Sigmoid colon (tissue), 4 donors: ENCODE measurements around the gene ZBTB4.

Experiments used
- EP300 ChIP-seq, 4 donors: sonication (generic); formaldehyde crosslinking; IDR thresholded peaks; one replicate each; pipeline ENCODE4 v1.6.1; 2017; ENCODE audit warnings: antibody characterized with exemption in 4 of 4
- POLR2A ChIP-seq, 2 donors: fragments of 450-650 bp; IDR thresholded peaks; one replicate each; pipeline ENCODE4 v1.6.1; 2016; ENCODE audit warnings: antibody characterized with exemption in 2 of 2, mild to moderate bottlenecking in 2 of 2, moderate library complexity in 2 of 2
- TF ChIP-seq, protein P1 (sequence below), 4 experiments: fragments of 450-650 bp in 3 of 4; fragments of 200-600 bp in 1 of 4; IDR thresholded peaks; one replicate each; pipeline ENCODE4 v1.5.1; 2016 to 2019; ENCODE audit warnings: antibody characterized with exemption in 4 of 4, mild to moderate bottlenecking in 3 of 4, moderate library complexity in 2 of 4

DNA sequence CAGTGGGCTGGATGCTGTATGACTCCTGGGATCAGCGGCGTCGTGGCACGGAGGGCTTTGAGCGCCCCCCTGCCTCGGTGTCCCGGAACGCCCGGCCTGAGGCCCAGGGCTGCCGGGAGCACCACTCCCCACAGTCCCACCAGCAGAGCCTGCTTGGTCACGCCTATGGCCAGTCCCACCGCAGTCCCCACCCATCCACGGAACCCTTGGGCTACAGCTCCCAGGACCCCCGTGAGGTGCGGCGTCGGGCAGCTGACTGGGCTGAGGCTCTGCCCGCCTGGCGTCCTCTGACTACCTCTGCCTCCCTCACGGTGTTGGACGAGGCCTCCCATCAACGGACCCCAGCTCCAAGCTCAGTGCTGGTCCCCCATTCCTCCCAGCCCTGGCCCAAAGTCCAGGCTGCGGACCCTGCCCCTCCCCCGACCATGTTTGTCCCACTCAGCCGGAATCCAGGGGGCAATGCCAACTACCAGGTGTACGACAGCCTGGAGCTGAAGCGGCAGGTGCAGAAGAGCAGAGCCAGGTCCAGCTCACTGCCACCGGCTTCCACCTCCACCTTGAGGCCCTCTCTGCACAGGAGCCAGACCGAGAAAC is 52.4 kb downstream of the ZBTB4 start:
- TF ChIP-seq, protein P1, sequence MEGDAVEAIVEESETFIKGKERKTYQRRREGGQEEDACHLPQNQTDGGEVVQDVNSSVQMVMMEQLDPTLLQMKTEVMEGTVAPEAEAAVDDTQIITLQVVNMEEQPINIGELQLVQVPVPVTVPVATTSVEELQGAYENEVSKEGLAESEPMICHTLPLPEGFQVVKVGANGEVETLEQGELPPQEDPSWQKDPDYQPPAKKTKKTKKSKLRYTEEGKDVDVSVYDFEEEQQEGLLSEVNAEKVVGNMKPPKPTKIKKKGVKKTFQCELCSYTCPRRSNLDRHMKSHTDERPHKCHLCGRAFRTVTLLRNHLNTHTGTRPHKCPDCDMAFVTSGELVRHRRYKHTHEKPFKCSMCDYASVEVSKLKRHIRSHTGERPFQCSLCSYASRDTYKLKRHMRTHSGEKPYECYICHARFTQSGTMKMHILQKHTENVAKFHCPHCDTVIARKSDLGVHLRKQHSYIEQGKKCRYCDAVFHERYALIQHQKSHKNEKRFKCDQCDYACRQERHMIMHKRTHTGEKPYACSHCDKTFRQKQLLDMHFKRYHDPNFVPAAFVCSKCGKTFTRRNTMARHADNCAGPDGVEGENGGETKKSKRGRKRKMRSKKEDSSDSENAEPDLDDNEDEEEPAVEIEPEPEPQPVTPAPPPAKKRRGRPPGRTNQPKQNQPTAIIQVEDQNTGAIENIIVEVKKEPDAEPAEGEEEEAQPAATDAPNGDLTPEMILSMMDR (IDR thresholded peaks at IDR 0.05), result no peak
- TF ChIP-seq EP300 (IDR thresholded peaks at IDR 0.05), result no peak
- TF ChIP-seq POLR2A (IDR thresholded peaks at IDR 0.05), result no peak
